Left forelimb (tissue), 1 donor: ENCODE data around the gene MRO.
"Not testable (repeated sequence)": the region's sequence is repeated elsewhere in the genome, so short reads cannot be mapped to it uniquely, and the experiment has no call there.

Source experiments
- DNase-seq: peaks from one replicate; pipeline ENCODE4 v3.0.0-alpha.2; 2018; ENCODE audit warnings: low spot score

The MRO gene

DNA sequence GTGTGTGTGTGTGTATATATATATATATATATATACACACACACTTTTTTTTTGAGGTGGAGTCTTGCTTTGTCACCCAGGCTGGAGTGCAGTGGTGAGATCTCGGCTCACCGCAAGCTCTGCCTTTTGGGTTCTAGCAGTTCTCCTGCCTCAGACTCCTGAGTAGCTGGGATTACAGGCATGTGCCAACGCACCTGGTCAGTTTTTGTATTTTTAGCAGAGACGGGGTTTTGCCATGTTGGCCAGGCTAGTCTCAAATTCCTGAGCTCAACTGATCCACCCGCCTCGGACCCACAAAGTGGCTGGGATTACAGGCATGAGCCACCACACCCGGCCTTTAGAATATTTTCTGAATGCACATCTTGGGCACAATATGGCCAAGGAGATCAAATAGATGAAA lies 13.7 kb upstream of the MRO start:
- not testable (repeated sequence) for DNase-seq

DNA sequence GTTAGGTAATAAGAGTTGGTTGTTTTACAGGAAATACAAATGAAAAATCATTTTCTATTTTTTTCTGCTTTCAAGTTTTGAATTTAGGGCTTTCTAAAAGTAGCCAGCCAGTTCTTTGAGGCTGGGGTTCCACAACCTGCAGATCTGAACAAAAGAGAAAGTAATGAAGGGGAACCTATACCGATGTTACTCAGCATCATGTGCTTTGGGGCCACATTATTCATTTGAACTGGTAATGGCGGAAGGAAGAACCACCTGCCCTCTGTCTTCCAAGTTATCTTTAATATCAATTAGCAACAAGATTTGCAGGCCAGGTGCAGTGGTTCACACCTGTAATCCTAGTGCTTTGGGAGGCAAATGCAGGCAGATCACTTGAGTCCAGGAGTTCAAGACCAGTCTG lies 12.9 kb upstream of the MRO start:
- DNase-seq: no peak

DNA sequence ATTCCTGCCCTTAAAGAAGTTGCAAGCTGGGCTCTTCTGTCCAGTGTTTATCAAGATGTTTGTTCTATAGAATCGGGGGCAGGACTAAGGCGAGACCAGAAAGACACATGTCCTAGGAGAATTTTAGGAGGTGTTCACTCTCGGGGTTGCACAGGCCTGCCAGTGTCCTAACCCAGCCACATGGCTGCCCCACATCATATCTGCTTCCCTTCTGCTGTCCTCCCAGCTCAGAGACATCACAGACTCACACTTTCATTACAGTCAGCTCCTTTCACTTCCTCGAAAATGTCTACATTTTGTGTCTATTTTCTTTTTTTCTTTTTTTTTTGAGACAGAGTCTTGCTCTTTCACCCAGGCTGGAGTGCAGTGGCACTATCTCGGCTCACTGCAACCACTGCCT lies 10.7 kb upstream of the MRO start:
- no peak for DNase-seq

DNA sequence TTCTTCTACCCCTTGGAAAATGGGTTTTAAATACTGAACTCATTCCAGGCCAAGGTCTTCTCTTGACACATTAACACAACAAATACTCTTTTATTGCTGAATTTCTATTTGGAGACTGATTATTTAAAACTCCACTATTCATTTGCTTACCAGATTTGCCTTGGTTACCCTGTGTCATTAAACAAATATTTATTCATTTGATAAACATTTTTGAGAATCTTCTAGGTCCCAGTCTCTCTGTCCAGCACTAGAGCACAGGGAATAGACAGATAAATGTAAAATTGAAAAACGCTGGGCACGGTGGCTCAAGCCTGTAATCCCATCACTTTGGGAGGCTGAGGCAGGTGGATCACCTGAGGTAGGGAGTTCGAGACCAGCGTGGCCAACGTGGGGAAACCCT lies 9.8 kb upstream of the MRO start:
- DNase-seq: no peak

DNA sequence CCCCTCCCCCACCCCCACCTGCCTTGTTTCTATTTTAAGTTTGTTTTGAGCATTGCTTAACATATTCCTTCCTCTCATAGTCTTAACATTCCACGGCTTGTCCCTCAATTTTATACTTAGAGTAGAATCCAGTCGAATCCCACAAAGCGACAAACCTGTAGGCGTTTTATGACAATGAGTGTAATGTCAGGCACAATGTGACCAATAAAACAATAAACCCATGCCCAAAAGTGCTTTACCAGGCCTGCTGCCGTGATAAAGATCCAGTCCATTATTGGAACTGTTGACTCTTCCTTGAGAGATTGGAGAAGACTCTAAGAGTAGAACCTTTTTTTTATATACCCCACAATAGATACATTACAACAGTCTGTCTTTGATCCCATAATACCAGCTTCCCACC lies 6.2 kb upstream of the MRO start:
- DNase-seq: no peak

DNA sequence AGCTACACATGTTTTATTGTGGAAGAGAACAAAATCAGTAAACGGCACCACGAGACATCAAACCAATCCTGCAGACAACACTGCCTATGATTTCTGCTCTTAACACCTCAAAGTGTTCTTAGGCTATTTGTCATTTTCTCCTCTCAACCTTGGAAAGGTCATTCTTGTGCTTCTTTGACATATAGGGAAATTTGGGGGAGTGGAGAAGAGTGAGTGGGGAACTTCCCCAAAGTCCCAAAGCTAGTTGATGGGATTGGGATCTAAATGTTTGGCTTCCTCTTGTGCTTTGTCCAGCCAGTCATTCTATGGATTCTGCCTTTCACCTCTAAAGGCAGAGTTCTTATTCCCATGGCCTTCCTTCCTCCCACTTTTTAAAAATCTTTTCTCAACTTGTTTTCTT lies 5.8 kb upstream of the MRO start:
- DNase-seq: no peak

DNA sequence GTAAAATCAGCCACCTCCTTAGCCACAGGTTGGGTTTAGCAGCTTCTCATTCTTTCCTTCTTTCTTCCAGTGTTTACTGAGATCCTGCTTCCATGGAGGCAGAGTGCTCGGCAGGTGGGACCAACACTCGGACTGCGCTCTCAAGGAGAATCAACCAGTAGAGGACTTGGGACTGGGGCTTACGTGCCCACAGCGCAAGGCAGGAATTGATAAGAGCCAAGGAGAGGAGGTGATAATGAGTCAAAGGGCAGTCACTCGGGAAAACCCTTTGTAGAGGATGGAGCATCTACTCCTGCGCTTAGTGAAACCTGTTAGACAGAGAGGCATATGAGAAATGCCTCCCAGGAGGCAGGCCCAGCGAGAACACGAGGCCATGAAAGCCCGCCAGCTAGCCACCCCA lies 2.9 kb upstream of the MRO start:
- DNase-seq: no peak

DNA sequence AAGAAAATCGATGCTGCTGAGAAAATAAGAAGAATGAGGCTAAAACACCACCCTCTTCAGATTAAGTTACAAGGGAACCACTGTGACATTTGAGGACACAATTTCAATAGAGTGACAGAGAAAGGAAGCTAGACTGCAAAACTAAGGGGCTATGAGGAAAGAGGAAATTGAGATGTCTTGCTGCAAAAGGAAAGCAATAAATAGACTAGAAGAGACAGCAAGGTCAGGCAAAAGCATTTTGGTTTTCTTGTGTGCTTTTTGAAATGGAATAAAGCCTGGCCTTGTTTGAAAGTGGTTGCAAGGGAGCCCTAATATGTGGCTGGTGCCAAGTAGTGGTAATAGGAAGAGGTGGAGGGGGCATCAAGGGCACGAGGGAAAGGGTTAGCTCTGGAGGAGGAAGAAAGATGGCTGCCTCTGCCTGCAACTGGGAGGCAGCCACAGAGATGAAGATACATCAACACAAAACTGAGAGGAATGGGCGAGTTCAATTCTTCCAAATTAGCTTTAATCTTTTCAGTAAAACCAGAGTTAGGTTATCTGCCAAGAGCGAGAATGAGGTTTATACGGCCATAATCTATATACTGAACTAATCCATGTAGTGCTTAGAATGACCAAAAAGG lies 1.2 kb upstream of the MRO start:
- DNase-seq: no peak

DNA sequence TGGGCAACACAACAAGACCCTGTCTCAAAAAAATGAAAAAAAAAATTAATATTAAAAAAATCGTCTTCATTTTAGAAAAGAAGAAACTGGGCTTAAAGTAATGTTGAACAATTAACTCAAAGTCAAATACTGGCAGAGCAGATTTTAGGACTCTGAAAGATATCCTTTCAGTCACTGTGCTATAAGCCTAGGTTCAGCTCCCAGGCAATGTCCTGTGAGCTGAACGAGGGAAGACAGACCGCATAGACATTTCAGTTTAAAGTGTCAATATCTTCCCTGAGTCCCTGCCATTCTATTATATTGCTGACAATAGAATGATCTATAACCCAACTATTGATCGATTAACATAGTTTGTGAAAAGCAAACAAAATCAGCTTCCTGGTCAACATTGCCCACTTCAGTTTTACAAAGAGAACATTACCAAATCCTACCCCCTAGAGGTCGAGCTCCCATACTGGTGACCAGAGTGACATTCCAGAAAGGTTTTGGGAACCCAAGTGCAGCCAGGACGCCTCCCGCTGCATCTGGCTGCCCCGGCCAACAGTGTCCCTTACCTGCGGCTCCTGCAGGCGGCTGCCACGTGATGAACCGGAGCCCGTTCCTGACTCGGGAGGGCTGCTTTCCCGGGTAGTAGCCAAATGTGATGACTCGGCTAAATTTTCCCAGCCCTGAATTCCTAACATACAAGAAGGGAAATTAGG lies 639 bp downstream of the MRO start:
- DNase-seq: no peak

DNA sequence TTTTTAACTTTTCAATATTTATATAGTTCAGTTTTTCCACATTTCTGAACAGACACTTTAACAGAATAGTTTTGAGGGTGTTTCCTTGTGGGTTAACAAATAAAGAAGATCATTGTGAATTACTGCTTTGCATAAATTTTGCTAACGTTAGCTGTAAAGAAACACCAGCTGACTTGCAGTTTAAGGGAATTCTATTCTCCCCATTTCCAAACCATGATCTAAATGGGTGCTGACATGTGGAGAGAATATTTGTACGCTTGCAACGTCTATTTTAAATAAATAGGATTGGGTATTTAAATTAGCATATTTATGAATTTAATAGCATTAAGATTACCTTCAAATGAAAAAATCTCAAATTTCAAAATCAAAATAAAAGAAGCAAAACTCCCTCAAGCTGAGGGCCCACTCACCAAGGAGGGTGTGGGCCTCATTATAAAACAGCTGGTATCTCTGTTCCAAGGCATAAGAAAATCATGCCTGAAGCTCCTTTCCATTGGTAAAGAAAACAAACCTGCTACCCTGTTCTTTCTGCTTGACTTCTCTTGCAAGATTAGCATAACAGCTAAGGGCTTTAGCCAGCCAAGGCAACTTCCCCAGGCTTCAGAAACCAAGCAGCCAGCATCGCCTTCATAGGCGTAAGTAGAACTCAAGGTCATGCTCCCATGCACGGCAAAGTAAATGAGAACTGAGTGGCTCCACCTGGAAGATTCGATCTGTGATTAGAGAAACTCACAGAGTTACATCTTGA lies 3.2 kb downstream of the MRO start:
- no peak for DNase-seq

DNA sequence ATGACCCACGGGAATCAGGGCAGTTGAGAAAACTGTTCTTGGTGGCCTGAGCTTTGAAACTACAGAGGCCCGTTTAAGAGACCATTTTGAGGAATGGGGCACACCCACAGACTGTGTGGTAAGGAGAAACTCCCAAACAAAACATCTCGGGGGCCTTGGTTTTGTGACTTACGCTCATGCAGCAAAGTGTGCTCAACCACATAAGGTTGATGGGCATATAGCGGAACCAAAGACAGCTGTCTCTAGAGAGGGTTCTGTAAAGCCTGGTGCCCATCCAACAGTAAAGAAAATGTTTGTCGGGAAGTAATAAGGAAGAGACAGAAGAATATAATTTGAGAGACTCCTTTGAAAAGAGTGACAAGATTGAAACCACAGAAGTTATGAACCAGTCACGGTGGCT lies 5.4 kb downstream of the MRO start:
- no peak for DNase-seq

DNA sequence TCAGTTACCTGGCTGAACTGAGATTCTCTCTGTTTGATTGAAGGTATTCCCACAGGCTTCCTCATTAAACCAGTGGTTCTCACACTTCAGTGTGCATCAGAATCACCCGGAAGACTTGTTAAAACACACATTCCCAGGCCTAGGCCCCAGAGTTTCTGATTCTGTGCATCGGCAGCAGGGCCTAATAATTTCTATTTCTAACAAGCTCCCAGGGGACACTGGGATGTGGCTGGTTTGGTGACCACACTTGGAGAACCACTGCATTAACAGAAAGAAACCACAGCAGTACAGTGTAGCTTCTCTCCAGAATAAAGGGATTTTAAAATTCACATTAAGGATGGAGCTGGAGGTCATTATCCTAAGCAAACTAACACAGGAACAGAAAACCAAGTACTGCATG lies 6.5 kb downstream of the MRO start:
- no peak for DNase-seq

DNA sequence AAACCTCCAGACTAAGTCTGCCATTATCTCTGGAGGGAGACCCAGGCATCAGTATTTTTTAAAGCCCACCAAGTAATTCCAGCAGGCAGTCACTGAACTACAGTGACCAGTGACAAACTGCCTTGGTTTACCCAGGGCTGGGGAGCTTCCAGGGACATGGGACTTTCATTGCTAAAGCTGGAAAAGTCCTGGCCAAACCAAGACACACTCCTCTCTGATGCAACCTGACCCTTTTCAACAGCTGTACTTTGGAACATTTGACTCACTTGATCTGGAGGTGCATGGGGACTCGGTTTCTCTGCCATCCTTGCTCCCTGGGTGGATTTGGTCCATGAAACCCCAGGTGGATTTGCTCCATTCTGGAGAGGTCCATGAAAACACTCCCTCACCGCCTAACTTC lies 7.0 kb downstream of the MRO start:
- no peak for DNase-seq

DNA sequence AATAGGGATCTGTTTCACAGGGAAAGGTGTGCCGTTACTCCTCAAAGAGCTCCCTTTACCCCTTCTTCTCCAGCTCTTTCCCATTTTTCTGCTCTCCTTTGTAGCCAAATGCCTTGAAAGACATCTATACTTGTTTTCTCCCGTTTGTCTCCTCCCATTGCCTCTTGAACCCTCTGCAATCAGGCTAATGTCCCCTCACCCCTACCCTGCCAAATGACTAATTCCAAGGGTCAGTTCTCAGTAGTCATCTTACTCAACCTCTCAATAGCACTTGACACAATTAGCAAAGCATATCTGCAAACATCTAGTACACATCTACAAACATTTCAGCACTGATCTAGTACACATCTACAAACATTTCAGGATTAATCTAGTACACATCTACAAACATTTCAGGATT lies 12.6 kb downstream of the MRO start:
- DNase-seq: no peak

DNA sequence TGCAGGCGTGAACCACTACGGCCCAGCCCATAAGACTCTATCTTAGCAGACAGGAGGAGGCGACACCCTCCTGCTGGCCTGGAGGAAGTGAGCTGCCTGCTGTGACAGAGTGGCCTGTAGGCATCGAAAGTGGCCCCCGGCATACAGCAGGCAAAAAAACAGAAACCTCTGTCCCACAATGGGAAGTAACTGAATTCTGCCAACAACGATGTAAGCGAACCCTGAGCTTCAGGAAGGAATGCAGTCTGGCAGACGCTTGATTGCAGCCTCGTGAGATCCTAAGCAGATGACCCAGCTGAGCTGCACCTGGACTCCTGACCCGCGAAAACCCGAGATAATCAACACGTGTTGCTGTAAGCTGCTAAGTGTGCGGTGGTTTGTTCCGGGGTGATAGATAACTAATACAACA lies 13.6 kb downstream of the MRO start:
- no peak for DNase-seq

DNA sequence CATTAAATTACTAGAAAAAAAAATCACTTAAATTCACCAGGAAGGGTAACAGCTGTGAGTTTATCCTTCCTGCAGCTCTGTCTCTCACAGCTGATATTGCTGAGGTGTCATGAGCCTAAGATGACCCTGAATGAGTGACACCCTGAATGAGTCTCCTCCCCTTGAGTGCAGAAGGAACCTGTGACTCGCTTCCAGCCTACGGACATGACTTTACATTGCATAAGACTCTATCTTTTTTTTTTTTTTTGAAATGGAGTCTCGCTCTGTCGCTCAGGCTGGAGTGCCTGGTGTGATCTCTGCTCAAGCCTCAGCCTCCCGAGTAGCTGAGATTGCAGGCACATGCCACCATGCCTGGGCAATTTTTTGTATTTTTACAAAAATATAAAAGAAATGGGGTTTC lies 14.1 kb downstream of the MRO start:
- no peak for DNase-seq

DNA sequence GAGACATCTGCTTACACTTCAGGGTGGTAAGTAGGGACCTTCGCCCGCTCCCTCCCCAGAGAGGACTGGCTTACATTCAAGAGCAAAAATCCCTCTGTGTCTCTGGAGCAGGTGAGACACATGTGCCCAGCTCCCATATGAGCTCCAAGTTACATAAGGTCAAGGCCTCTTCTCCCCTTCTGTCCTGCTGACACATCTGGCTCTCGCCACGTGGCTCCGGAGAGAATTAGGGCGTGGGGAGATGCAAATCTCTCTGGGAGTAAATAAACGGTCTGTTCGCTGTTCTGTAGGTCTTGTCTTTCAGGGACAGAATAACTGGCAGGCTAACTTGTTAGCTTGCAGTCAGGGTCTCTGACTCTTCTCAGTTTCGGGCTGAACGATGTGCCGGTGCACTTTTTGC lies 16.2 kb downstream of the MRO start:
- no peak for DNase-seq

DNA sequence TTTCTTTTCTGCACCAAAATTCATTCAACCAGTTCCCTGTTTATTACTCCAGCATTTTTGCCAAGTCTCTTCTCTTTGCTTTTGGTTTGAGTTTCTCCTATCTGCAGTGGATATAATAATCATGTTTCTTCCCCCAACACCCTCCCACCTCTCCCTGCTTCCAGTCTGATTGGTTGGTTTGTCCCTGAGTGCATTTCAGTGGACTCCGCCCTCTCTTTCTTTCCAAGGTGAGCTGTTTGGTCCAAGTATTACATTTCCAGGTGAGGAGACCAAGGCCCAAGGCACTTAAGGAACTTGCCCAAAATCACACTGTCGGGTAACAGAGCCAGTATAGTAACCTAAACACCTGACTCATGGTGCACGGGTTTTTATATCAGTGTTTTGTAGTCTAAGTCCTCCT lies 17.7 kb downstream of the MRO start:
- DNase-seq: no peak

DNA sequence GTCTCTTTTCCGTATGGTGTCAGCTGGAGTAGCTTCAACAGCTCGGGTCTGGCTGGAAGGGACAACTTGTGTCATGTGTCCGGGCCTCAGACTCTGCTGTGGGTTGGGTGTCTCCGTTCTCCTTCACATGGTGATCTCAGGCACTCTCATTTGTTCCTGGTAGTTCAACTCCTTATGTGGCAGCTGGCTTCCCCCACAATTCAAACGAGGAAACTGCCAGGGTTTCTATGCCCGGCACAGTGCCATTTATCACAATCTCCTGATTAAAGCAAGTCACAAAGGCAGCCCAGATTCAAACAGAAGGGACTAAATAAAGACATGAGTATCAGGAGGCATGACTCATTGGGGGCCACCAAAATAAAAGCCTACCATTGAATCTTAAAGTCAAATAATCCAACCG lies 22.7 kb downstream of the MRO start:
- DNase-seq: no peak

DNA sequence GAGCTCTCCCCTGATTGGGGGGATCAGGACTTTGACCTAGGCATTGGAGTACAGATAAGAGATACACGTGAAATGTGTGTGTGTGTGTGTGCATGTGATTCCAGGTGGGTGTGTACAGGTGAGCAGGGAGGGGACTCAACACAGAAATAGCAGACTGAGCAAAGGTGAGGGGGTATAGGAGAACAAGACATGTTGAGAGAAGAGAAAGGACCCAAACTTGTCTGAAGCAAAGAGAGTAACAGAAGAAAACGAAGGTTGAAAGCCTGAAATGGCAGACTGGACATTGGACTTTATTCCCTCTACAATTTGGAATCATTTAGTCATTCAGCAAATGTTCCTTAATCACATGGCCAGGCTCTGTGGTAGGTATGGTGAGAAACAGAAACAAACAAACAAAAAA lies 23.3 kb downstream of the MRO start:
- no peak for DNase-seq

DNA sequence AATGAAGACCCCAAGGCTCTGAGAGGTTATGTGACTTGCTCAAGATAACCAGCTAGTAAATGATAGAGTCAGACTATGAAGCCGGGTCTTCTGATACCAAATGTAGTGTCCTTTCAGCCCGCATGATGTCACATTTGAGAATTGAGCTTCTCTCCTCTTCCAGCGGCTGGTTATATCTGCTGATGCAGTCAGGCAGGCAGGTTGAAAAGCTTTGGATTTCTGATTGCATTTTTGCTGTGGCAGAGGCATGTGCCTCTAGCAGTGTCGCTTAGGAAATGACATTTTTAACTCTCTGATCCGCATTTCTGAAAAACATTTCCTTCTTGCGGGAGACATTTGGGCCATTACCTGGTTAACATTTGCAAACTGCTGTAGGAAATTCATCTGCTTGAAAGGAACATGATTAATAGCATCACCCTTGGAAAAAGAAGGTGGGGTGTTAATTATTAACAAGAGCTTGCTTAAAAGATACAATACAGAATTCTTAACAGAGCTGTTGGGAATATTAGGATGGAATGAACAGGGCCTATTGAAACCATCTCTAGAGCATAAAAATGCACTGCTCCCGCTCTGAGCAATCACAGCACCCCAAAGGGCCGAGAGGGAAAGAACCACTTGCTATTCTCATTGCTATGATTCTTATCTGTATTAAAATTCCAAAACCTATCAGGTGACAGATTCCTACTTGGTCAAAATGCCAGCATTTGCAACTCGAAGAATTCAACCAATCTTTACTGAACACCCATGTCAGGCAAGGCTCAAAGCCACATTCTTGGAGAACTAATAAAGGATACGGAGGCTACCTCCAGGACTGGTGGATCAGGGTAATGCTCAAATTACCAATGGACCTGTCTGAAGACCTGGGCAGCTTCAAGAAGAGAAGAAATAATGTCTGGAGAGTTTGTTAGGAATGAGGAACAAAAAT lies 25.9 kb downstream of the MRO start:
- DNase-seq: no peak

DNA sequence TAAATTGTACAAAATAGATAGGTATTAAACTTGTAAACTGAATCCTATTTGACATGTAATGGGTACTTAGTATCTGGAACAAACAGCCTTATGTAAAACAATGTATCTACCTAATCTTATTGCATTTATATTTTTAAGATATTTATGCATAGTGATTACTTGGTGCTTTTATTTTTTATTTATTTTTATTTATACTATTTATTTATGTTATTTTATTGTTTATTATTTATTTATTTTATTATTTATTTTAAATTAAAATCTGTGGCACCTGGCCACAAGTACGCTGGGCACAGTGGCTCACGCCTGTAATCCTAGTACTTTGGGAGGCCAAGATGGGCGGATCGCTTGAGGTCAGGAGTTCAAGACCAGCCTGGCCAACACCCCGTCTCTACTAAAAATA lies 26.9 kb downstream of the MRO start:
- no peak for DNase-seq
